HG03280 (cell line): Measurements from ENCODE around the gene LAIR1.
"Not testable (repeated sequence)": the region's sequence is repeated elsewhere in the genome, so short reads cannot be mapped to it uniquely, and the experiment has no call there.

Experiments used
- ATAC-seq: cut with Tn5 transposase; IDR thresholded peaks from one replicate; pipeline ENCODE4 v1.9.1; 2021; ENCODE audit warnings: mild to moderate bottlenecking, moderate library complexity; ENCODE audit not compliant: unreplicated experiment

LAIR1 gene

DNA sequence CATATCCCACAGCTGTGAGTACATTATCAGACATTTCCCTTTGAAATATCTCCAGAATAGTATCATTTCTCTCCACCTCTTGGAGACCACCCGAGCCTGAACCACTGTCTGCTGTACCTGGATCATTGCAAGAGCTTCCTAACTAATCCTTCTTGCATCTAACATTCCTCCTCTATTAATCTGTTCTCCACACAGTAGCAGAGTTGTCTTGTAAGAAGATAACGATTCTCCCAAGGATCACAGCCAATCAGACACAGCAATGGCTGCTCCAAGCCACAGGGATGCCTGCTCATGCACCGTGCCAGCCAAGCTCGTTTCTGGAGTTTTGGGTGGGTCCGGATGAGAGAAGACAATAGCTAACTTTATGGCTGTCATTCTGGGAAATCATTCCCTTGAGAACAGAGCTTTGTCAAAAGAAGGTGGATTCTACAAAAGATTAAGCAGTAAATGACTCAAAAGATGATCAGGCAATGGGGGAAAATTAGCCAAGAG, 14.5 kb upstream of the LAIR1 start:
- no peak for ATAC-seq

DNA sequence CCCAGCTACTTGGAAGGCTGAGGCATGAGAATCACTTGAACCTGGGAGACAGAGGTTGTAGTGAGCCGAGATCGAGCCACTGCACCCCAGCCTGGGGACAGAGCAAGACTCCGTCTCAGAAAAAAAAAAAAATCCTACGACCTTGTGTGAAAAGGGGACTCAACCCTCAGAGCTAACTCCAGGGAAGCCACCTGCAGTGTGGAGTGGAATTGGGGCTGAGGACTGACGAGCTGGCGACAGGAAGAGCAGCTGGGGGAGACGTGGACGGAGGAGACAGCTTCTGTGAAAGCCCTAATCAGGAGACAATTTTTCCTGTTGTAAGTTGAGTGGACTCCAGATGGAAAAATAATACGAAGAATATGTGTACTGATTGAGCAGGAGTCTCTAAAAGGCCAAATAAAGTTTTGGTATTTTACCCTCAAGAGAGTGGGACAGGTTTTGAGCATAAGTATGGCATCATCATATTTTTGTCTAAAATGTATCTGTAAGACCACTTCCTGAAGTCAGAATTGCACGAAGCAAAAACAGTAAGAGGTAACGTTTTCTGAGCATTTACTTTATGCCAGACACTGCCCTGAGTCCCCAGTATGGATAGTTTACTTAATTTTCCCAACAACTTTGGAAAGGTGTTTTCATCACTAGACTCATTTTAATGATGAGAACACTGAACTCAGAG, 12.0 kb upstream of the LAIR1 start:
- no peak for ATAC-seq

DNA sequence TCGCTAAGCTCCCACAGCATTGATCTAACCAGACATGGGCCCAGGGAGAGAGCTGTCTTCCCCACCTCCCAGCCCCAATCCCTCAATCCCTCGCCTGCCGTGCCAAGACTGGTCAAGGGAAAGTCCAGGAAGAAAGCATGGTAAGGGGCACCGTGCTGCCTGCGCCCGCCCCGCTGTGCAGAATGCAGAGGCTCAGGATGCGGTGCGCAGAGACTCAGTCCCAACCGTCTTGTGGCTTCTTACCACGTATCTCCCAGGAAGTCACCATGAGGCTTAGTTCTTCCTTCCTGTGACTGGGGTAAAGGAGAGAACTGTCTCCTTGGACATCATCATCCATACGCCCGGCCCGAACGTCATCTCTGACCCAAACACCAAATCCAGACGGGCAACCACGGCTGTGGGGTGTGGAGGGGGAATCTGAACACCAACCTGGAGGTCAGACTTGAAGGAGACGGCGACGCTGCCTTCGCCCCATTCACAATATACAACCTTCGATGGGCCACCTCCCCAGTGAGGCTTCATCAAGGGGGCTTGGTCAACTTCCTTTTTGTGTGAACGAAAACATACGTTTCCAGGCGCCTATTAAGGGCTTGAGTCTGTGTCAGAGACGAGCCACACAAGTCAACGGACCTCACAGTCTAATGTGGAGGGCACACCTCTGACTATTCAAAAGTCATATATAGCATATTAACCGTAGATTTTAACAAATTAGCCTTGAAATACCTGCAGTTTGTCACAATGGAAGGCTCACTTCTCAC, 10.6 kb upstream of the LAIR1 start:
- ATAC-seq, result not testable (repeated sequence)

DNA sequence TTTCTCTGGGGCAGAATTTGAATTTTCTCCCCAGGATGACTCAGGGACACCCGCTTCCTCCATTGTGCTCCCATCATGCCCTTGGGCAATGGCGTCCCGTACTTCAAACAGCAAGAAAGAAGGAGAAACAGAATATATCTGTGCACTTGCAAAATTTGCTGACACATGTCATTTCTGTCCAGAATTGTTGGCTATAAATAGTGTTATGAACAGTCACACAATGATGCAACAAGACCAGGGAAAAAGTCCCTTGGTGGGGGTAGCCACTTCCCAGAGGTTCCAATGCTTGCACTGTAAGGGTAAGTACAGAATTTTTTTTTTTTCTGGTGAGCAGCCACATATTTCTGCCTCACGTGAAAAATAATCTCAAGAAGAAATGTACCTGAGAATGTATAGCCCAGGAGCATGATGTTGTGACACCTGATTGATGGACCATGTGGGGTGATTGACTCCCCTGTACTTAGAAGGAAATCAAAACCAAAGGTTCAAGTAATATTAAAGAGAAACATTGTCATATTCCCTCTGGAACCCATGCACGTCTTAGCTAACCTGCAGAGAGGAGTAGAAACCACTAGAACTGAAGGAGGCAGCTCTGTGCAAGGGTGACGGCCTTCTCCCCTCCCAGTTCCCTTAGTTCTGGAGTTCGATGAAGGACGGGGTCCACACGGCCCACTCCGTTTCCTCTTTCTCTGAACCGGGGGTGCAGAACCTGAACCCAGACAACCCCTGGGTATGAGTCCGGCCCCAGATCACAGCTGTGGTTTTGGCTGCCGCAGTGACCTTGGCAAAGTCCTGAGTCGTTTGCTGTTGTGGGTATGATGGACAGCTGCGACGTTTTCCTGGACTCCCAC, 9.3 kb upstream of the LAIR1 start:
- no peak for ATAC-seq

DNA sequence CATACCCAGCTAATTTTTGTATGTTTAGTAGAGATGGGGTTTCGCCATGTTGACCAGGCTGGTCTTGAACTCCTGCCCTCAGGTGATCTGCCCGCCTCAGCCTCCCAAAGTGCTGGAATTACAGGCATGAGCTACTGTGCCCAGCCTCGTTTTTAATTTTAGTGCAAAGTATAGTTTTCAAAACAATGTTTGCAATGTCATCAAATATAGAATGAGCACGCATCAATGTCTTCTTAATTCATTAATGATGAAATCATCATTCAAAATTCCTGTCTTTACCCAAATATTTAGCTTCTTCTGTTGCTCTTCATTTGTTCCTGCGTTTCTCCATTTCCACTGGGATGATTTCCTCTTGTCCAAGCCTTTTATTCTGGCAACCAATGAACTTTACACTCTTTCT, 6.7 kb upstream of the LAIR1 start:
- ATAC-seq, result not testable (repeated sequence)

DNA sequence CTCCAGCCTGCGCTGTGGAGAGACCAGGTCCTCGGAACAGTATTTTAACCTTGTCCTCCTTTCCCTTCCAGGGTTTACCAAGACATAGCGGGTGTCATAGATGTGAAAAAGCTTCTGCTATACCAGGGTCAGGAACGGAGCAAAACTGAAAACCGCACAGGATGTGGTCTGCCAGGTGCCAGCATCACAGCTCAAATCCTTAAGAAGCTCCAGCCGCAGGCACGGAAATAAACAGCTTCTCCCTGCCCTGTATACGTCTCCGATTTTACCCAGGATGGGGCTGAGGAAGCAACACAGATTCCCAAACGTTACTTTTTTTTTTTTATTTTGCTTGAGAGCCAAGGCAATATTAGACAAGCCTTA, 5.7 kb upstream of the LAIR1 start:
- not testable (repeated sequence) for ATAC-seq

DNA sequence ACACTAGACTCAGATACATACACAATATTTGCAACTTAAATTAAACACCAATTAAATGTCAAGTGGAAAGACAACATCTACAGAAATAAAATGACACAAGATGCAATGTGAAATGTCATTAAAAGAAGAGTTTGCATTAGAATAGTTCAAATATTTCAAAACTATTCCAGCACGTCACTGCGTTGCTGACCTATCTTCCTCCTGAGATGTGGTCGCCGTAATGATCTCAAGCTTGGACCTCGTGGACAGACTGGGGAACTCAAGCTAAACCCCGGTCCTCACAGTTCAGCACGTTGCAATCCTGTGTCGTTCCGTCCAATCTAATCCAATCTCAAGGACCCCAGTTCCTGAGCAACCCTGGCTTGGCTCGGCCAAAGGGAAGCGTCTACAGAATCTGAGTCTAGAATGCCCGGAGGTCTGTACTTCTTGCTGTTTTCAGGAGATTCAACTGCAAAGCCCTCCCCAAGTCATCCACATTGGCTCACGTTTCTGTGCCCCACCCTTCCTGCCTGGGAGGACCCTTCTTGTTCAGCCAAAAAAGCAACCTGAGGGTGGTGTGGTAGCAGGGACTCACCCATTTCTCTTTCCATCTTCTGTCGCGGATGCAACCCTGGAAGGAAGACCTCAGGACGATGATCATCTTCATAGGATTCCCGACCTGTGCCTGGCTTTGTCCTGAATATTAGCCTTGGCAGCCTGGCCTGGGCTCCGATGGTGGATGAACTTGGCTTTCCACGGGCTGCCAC, 5.1 kb upstream of the LAIR1 start:
- ATAC-seq, result not testable (repeated sequence)

DNA sequence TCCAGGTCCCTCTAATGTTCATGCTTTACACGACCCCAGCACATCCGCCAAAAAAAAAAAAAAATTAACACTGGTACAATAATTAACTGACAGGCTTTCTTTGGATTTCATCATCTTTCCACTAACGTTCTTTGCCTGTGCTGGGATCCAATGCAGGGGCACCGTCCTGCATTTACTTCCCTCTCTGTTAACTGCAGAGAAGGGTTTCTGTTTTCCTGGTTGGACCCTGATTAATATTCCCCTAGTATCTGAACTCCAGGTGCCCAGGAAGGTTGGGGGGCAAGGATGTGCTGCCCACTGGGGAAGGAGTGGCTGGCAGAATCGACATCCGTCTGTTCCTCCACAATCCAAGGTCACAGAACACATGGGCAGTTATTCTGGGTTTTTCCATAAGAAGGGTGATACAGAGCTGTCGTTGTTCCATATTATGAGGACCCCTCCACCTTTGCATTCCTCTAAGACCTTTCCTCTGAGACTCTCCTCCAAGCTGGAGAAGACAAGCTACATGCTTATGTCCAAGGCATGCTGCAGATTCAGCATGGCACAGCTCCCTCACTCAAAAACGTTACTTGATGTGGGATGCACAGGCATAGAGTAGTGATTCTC, 4.5 kb upstream of the LAIR1 start:
- no peak for ATAC-seq

DNA sequence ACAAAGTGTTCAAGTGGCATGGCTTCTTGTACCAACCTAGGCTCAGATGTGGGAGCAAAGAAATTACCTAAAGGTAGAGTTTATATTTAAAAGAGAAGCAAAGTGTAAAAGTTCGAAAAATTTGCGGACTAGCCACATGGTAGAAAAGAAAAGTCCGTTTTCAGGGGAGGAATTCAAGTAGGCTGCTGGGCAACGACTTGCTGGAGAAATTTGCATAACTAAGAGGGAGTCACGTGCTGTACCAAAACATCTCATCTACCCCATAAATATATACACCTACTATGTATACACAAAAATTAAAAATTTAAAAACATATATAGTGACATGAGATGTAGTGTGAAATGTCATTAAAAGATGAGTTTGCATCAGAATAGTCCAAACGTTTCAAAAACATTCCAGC, 2.1 kb upstream of the LAIR1 start:
- ATAC-seq, result no peak

DNA sequence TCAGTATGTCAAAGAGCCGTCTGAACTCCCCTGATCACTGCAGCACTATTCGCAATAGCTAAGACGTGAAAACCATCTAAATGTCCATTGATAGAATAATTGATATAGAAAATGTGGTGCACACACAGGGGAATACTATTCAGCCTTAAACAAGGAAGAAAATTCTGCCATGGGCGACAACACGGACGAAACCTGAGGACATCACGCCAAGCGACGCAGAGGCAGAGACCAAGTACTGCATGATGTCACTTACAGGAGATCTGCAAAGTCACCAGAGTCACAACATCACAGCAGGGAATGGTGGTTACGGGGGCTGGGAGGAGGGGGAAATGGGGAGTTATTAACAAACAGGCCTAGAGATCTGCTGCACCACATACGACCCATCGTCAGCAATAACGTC, 1.1 kb upstream of the LAIR1 start:
- ATAC-seq, result not testable (repeated sequence)

DNA sequence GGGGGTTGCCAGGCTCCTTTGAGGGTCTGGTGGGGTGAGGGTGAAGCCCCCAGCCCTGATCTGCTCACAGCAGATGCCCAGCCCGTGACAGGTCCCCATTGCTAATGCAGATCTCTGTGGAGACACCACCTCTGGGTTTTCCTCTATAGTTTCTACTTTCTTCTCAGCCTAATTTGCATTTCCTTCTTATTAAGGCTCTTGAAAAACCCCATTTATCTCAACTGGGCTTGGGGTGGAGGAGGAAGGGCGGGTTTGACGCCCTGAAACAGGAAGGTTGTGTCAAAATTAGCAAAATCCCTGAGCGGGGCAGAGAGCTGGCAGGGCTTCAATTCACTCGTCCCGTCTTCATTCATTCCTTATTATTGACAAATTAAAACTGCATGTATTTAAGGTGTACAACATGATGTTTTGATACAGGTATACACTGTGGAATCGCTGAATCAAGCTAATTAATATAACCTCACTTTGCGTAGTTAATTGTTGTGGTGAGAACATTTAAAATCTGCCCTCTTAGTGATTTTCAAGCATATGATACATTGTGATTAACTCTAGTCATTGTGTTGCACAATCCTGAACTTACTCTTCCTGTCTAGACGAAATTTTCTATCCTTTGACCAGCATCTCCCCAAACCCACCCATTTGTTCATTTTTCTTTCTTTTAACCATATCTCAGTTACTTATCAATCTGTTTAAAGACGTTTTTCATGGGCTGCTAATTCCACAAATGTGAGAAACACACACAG, 2.9 kb downstream of the LAIR1 start:
- not testable (repeated sequence) for ATAC-seq

DNA sequence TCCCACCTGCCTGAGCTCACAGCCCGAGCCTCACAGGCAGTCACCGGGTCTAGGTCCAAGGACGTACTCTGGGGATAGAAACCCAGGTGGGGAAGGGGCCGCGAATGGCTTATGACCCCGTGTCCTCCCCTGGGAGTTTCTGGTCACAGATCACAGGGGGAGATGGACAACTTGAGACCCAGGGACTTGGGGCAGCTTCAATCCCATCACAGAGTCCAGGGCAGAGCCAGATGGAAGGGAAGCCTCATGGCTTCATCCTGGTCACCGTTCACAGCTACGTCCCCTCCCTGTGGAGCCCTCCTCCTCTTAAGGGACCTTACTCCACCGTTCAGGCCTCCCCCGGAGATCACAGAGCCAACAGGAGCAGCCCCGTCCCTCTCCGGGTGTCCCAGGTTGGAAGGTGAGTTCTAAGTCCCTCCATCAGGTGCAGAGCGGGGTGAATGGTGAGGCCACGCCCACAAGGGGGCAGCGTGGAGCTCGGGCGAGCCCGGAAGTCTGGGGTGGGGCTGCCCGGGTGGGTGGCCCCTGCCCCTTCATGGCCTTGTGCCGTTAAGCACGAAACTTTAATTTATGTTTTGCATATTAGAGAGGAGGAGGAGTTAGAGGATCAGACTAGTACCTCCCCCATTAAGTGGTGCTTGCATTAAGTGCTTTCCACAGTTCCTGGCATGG, 5.4 kb downstream of the LAIR1 start:
- ATAC-seq, result peak; percentile 62

DNA sequence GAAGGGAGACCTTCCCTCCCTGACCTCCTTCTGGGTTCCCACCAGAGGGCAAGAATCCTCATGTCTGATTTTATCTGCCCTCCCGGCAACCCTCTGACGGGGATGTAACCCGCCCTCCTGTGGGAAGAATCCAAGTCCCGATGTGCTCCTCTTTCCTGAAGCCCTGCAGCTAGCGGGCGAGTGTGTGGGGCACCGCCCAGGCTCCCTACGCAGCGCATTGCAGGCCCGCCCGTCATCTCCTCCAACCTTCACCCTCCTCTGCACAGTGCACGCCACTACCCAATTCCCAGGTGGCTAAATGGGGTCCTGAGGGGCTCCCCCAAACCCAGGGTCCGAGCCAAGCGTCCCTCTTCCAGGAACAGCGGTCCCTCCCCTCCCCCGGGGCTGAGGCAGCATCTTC, 7.3 kb downstream of the LAIR1 start:
- no peak for ATAC-seq

DNA sequence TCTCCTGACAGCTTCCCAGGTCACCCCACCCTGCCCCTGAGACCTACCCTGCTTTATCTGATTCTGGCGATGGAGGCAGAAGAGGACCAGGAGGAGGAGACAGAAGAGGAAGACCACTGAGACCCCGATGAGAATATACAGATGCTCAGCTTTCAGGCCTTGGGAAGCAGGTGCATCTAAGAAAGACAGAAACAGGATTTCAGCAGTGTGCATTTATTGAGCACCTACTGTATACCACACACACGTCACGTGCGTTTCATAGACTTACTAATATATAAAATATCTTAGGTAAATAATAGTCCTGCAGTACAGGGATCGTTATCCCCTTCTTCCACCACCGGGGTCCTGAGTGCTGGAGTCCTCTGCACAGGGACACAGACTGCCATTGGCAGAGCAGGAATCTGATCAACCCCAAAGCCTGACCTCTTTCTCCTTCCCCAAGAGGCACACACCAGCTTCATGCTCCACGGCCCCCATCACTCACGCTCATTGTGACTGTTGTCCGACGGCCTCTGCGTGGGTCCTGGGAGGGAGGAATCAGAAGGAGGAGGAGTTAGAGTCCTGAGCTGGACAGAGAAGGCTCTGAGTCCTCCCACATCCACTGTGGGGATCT, 8.2 kb downstream of the LAIR1 start:
- no peak for ATAC-seq

DNA sequence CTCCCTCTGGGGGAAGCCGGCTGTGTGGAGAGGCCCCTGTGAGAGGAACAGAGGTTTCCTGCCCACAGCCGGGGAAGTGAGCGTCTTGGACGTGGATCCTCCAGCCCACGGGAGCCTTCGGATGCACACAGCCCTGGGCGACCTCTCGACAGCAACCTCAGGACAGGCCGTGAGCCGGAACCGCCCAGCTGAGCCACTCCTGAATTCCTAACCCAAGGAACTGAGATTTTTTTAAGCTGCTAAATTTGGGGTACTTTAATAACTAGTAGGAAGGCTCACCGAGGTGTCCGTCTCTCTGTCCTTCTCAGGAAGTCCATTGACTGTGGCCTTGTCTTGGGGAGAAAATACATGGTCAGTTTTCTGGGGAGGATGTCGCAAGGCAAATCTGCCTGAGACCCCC, 9.1 kb downstream of the LAIR1 start:
- no peak for ATAC-seq

DNA sequence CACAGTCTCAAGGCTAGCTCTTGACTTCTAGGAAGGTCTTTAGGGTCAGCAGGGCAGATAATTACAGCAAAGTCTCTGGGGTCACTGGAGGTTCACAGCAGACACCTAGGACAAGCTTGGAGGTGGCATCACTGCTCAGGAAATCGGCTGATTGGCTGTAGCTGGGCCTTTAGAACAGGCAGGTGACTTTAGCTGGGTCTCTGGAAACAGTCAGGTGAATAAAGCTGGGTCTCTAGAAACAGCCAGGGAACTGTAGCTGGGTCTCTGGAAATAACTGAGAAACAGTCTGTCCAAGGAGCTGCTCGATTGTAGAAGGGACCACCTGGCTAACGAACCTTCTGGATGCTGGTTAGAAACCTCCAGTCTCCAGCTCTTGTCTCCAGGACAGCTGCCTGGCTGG, 10.0 kb downstream of the LAIR1 start:
- ATAC-seq, result no peak

DNA sequence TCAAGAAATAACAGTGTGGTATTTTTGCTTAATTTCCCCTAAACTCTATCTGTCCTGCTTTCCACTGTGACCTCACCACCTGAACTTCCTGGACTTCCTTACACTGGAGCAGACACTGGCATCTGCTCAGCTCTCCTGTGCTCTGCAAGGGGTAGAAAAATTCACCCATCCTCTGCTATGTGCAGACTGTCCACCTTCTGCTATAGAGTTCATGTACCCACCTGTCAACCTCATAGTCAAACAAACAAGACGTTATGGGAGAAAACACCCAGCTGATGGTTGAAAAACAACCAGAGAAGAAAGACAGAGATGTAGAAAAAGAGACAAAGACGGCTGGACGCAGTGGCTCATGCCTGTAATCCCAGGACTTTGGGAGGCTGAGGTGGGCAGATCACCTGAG, 12.2 kb downstream of the LAIR1 start:
- ATAC-seq, result no peak

DNA sequence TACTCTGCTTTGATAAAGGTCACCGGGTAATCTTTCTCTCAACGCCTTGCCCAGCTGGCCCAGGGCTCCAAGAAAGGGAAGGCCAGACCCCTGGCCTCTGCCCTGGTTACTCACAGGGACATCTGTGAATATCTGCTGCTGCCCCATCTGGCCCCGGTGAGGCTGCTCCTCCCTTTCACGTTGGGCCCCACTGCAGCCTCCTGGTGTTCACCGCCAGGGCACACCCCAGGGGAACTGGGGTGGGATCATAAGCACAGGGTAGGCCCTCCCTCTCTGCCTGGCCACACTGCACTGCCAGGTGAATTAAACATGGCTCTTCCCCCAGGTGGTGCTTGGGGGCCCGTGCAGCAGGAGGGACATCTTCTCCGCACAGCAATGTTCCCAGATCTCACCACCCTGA, 12.7 kb downstream of the LAIR1 start:
- no peak for ATAC-seq

DNA sequence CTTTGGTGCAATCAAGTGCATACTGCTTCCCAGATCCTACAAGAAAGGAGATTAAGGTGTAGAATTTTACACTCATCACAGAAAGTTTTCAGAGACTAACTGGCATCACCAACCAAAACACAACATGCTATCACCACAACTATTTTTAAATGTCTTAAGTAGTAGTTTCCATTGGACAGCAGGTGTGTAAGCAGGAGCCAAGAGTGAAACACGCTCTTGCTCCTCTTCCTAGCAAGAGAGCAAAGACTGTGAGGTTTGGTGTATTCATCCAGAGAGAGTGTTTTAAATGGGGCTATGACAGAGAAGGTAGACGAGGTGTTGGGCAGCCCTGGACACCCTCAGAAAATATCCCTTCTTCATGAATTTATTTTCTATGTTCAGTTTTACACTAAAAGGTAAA, 13.3 kb downstream of the LAIR1 start:
- no peak for ATAC-seq
